ENCODE data around the gene HSPE1. TPM values are rescaled to one million over a fixed set of nuclear protein-coding genes. Genes with fewer than 3 reads are reported as not detected.
"Not testable (repeated sequence)": the region's sequence is repeated elsewhere in the genome, so short reads cannot be mapped to it uniquely, and the experiment has no call there.

The HSPE1 gene
- 436 TPM for polyA plus RNA-seq (2013, experiment 1 of 2)
- 434 TPM for polyA plus RNA-seq (2013, experiment 2 of 2)

GRCh38 chr2:197499594-197500502 is at the start of gene HSPE1, which contains the start of gene HSPD1:
Gene HSPE1 (plus strand): TSS chr2:197500379. CDS start chr2:197500437, 58 bp downstream.
Gene HSPD1 (minus strand): TSS chr2:197499840. CDS start chr2:197498848, 992 bp downstream.
- Histone ChIP-seq H3K4me1 (ENCODE audit: insufficient read depth, low read length) (peaks cover 31% of the 10 kb centered on the region), H3K4me3 (ENCODE audit: low read length) (peak within 1 kb of the TSS; percentile 76), H3K27ac (ENCODE audit: low read depth, low read length) (peak within 1 kb of the TSS; percentile 92), H3K27me3 (ENCODE audit: insufficient read depth, low read length) (no peaks in the 10 kb centered on the region), H3K9me3 (ENCODE audit: insufficient read depth, low read depth, low read length) (no peaks in the 10 kb centered on the region), H3K9ac (ENCODE audit: low read depth, low read length) (peak within 1 kb of the TSS; percentile 96), H3K36me3 (ENCODE audit: insufficient read depth, low read length) (peaks cover 72% of the 10 kb centered on the region)
- under 1% methylated on average over 104 of the region's 104 CpGs for WGBS

- 95% methylated on average over 25 of the region's 25 CpGs for WGBS
These were observed 49.7 kb upstream of the HSPE1 start for GRCh38 chr2:197450465-197450864.

GRCh38 chr2:197450935-197451358 is 49.2 kb upstream of the HSPE1 start:
- H3K27ac ChIP-seq (ENCODE audit: low read depth, low read length); H3K4me3 ChIP-seq (ENCODE audit: low read length); H3K36me3 ChIP-seq (ENCODE audit: insufficient read depth, low read length); H3K27me3 ChIP-seq (ENCODE audit: insufficient read depth, low read length); H3K9ac ChIP-seq (ENCODE audit: low read depth, low read length); H3K9me3 ChIP-seq (ENCODE audit: insufficient read depth, low read depth, low read length): not testable (repeated sequence)
- H3K4me1 ChIP-seq (ENCODE audit: insufficient read depth, low read length): peaks cover 11% of the 10 kb centered on the region; the same call in 1 of the 2 replicates
- WGBS: 90% methylated on average over 6 of the region's 6 CpGs

More at GRCh38 chr2:197450465-197450864, 49.7 kb upstream of the HSPE1 start:
- Histone ChIP-seq H3K36me3 (ENCODE audit: insufficient read depth, low read length) (no peaks in the 10 kb centered on the region), H3K4me3 (ENCODE audit: low read length) (no peak overlapping the region), H3K9ac (ENCODE audit: low read depth, low read length) (no peak overlapping the region), H3K9me3 (ENCODE audit: insufficient read depth, low read depth, low read length) (no peaks in the 10 kb centered on the region), H3K27ac (ENCODE audit: low read depth, low read length) (no peak overlapping the region), H3K4me1 (ENCODE audit: insufficient read depth, low read length) (peaks cover 11% of the 10 kb centered on the region; the same call in 1 of the 2 replicates), H3K27me3 (ENCODE audit: insufficient read depth, low read length) (no peaks in the 10 kb centered on the region)

- 16% methylated on average over 11 of the region's 11 CpGs for WGBS
- Histone ChIP-seq H3K27ac (ENCODE audit: low read depth, low read length) (no peak overlapping the region; the same call in 1 of the 2 replicates), H3K9me3 (ENCODE audit: insufficient read depth, low read depth, low read length) (no peaks in the 10 kb centered on the region), H3K4me1 (ENCODE audit: insufficient read depth, low read length) (peaks cover 11% of the 10 kb centered on the region; the same call in 1 of the 2 replicates), H3K9ac (ENCODE audit: low read depth, low read length) (peak overlapping the region; percentile 2; the same call in 1 of the 2 replicates), H3K36me3 (ENCODE audit: insufficient read depth, low read length) (no peaks in the 10 kb centered on the region), H3K4me3 (ENCODE audit: low read length) (peak overlapping the region; percentile 77), H3K27me3 (ENCODE audit: insufficient read depth, low read length) (no peaks in the 10 kb centered on the region)
These were observed 47.4 kb upstream of the HSPE1 start for GRCh38 chr2:197452754-197453122.

- H3K27me3 ChIP-seq (ENCODE audit: insufficient read depth, low read length): no peaks in the 10 kb centered on the region
- no peaks in the 10 kb centered on the region for H3K9me3 ChIP-seq (ENCODE audit: insufficient read depth, low read depth, low read length)
- peak within 1 kb of the TSS; percentile 68 for H3K9ac ChIP-seq (ENCODE audit: low read depth, low read length)
- H3K4me1 ChIP-seq (ENCODE audit: insufficient read depth, low read length): peaks cover 11% of the 10 kb centered on the region; the same call in 1 of the 2 replicates
- peak within 1 kb of the TSS; percentile 77 for H3K4me3 ChIP-seq (ENCODE audit: low read length)
- under 1% methylated on average over 70 of the region's 70 CpGs for WGBS
- H3K27ac ChIP-seq (ENCODE audit: low read depth, low read length): peak within 1 kb of the TSS; percentile 86
- no peaks in the 10 kb centered on the region for H3K36me3 ChIP-seq (ENCODE audit: insufficient read depth, low read length)
These were observed 46.9 kb upstream of the HSPE1 start, which contains the start of gene COQ10B for GRCh38 chr2:197453123-197453913. Gene COQ10B (plus strand): TSS chr2:197453552. CDS start chr2:197453561, 9 bp downstream.

GRCh38 chr2:197453914-197454398 is 46.2 kb upstream of the HSPE1 start:
- Histone ChIP-seq H3K36me3 (ENCODE audit: insufficient read depth, low read length) (no peaks in the 10 kb centered on the region), H3K9me3 (ENCODE audit: insufficient read depth, low read depth, low read length) (no peaks in the 10 kb centered on the region), H3K27me3 (ENCODE audit: insufficient read depth, low read length) (no peaks in the 10 kb centered on the region), H3K9ac (ENCODE audit: low read depth, low read length) (peak overlapping the region; percentile 68), H3K4me1 (ENCODE audit: insufficient read depth, low read length) (peaks cover 11% of the 10 kb centered on the region; the same call in 1 of the 2 replicates), H3K27ac (ENCODE audit: low read depth, low read length) (peak overlapping the region; percentile 86), H3K4me3 (ENCODE audit: low read length) (peak overlapping the region; percentile 77)
- WGBS: 0% methylated on average over 7 of the region's 11 CpGs

- H3K4me1 ChIP-seq (ENCODE audit: insufficient read depth, low read length): peaks cover 11% of the 10 kb centered on the region; the same call in 1 of the 2 replicates
- H3K27me3 ChIP-seq (ENCODE audit: insufficient read depth, low read length): no peaks in the 10 kb centered on the region
- H3K27ac ChIP-seq (ENCODE audit: low read depth, low read length): no peak overlapping the region
- 0 out of 2 replicates have a peak, but pooled peaks cover under 1% of the 10 kb centered on the region for H3K36me3 ChIP-seq (ENCODE audit: insufficient read depth, low read length)
- 95% methylated on average over 2 of the region's 2 CpGs for WGBS
- peak overlapping the region; percentile 68; the same call in 1 of the 2 replicates for H3K9ac ChIP-seq (ENCODE audit: low read depth, low read length)
- H3K9me3 ChIP-seq (ENCODE audit: insufficient read depth, low read depth, low read length): no peaks in the 10 kb centered on the region
- peak overlapping the region; percentile 77 for H3K4me3 ChIP-seq (ENCODE audit: low read length)
These were observed 45.3 kb upstream of the HSPE1 start for GRCh38 chr2:197454923-197455322.

- Histone ChIP-seq H3K9me3 (ENCODE audit: insufficient read depth, low read depth, low read length) (no peaks in the 10 kb centered on the region), H3K36me3 (ENCODE audit: insufficient read depth, low read length) (peaks cover 5% of the 10 kb centered on the region), H3K4me3 (ENCODE audit: low read length) (no peak overlapping the region), H3K27me3 (ENCODE audit: insufficient read depth, low read length) (no peaks in the 10 kb centered on the region), H3K27ac (ENCODE audit: low read depth, low read length) (no peak overlapping the region), H3K4me1 (ENCODE audit: insufficient read depth, low read length) (peaks cover 11% of the 10 kb centered on the region; the same call in 1 of the 2 replicates), H3K9ac (ENCODE audit: low read depth, low read length) (no peak overlapping the region)
- 93% methylated on average over 1 of the region's 1 CpG for WGBS
These were observed 44.8 kb upstream of the HSPE1 start for GRCh38 chr2:197455428-197455827.

- Histone ChIP-seq H3K4me3 (ENCODE audit: low read length) (no peak overlapping the region), H3K9ac (ENCODE audit: low read depth, low read length) (no peak overlapping the region), H3K9me3 (ENCODE audit: insufficient read depth, low read depth, low read length) (no peaks in the 10 kb centered on the region), H3K27ac (ENCODE audit: low read depth, low read length) (no peak overlapping the region), H3K36me3 (ENCODE audit: insufficient read depth, low read length) (peaks cover 34% of the 10 kb centered on the region), H3K27me3 (ENCODE audit: insufficient read depth, low read length) (no peaks in the 10 kb centered on the region), H3K4me1 (ENCODE audit: insufficient read depth, low read length) (no peaks in the 10 kb centered on the region)
- 98% methylated on average over 4 of the region's 4 CpGs for WGBS
These were observed 39.5 kb upstream of the HSPE1 start for GRCh38 chr2:197460649-197461048.

- H3K9ac ChIP-seq (ENCODE audit: low read depth, low read length): no peak overlapping the region
- H3K4me1 ChIP-seq (ENCODE audit: insufficient read depth, low read length): no peaks in the 10 kb centered on the region
- H3K27ac ChIP-seq (ENCODE audit: low read depth, low read length): no peak overlapping the region
- WGBS: 96% methylated on average over 1 of the region's 2 CpGs
- H3K9me3 ChIP-seq (ENCODE audit: insufficient read depth, low read depth, low read length): no peaks in the 10 kb centered on the region
- peaks cover 38% of the 10 kb centered on the region for H3K36me3 ChIP-seq (ENCODE audit: insufficient read depth, low read length)
- no peaks in the 10 kb centered on the region for H3K27me3 ChIP-seq (ENCODE audit: insufficient read depth, low read length)
- H3K4me3 ChIP-seq (ENCODE audit: low read length): no peak overlapping the region
These were observed 39.1 kb upstream of the HSPE1 start for GRCh38 chr2:197461057-197461456.

All from HUES64 (cell line).